HepG2 (cell line): ENCODE measurements around the gene GRB10.

Experiments
- EEA1 ChIP-seq: sonication (generic); formaldehyde crosslinking; IDR thresholded peaks from 2 replicates; pipeline ENCODE4 v1.5.1; 2020; ENCODE audit warnings: mild to moderate bottlenecking, missing genetic modification reagents, borderline replicate concordance
- KAT8 ChIP-seq: IDR thresholded peaks from 2 replicates; pipeline ENCODE4 v1.6.1; 2016; ENCODE audit warnings: missing genetic modification reagents, missing compliant biosample characterization
- KLF13 ChIP-seq: sonication (generic); formaldehyde crosslinking; IDR thresholded peaks from 2 replicates; pipeline ENCODE4 v1.4.0; 2020; ENCODE audit warnings: mild to moderate bottlenecking, missing genetic modification reagents
- NFE2 ChIP-seq: sonication (generic); formaldehyde crosslinking; IDR thresholded peaks from 2 replicates; pipeline ENCODE4 v1.4.0; 2020; ENCODE audit warnings: missing genetic modification reagents
- POLR2A ChIP-seq, 2 experiments: IDR thresholded peaks; 2 replicates each; pipeline ENCODE4 v1.6.1; 2011; ENCODE audit warnings: low read depth in 2 of 2, low read length in 2 of 2, mild to moderate bottlenecking in 1 of 2, moderate library complexity in 1 of 2; ENCODE audit not compliant: insufficient read depth in 1 of 2
- RAD21 ChIP-seq: fragments of 450-650 bp; formaldehyde crosslinking; IDR thresholded peaks from 2 replicates; pipeline ENCODE4 v1.5.0; 2020; ENCODE audit warnings: mild to moderate bottlenecking
- ZFY ChIP-seq: sonication (generic); formaldehyde crosslinking; IDR thresholded peaks from 2 replicates; pipeline ENCODE4 v1.4.0; 2020; ENCODE audit warnings: missing genetic modification reagents
- TF ChIP-seq, protein P1 (sequence below): sonication (generic); formaldehyde crosslinking; IDR thresholded peaks from 2 replicates; pipeline ENCODE4 v1.5.0; 2020; ENCODE audit warnings: mild to moderate bottlenecking, missing genetic modification reagents, moderate library complexity

DNA sequence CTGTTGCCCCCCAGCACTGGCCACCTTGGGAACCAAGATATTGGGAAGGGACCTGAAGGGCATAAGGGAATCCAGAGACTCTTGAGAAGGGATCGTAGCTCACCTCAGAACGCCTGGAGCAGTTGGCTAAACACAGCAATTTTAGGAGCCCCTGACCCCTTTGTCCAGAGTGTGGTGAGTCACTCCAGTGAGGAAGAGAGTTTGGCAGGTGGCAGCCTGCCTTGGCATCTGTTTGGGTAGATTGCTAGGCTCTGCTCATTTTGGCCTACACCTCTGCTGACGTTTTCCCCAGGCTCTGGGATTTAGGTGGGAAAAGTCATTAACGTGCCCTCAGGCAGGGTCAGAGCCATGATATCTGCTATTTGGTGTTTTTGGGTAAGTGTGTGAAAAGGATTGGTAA lies 100.6 kb downstream of the GRB10 start:
- TF ChIP-seq POLR2A (IDR thresholded peaks at IDR 0.05; ENCODE audit: insufficient read depth in 1 of 2, low read depth in 2 of 2, low read length in 2 of 2) = no peak
- TF ChIP-seq EEA1 (CRISPR knock-in tag) = no peak
- TF ChIP-seq, protein P1, sequence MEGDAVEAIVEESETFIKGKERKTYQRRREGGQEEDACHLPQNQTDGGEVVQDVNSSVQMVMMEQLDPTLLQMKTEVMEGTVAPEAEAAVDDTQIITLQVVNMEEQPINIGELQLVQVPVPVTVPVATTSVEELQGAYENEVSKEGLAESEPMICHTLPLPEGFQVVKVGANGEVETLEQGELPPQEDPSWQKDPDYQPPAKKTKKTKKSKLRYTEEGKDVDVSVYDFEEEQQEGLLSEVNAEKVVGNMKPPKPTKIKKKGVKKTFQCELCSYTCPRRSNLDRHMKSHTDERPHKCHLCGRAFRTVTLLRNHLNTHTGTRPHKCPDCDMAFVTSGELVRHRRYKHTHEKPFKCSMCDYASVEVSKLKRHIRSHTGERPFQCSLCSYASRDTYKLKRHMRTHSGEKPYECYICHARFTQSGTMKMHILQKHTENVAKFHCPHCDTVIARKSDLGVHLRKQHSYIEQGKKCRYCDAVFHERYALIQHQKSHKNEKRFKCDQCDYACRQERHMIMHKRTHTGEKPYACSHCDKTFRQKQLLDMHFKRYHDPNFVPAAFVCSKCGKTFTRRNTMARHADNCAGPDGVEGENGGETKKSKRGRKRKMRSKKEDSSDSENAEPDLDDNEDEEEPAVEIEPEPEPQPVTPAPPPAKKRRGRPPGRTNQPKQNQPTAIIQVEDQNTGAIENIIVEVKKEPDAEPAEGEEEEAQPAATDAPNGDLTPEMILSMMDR (CRISPR knock-in tag) = no peak
- no peak for TF ChIP-seq ZFY (CRISPR knock-in tag)
- TF ChIP-seq RAD21 (CRISPR knock-in tag) = no peak
- no peak for TF ChIP-seq NFE2 (CRISPR knock-in tag)
- TF ChIP-seq KAT8 = no peak
- TF ChIP-seq KLF13 (CRISPR knock-in tag) = no peak
